HepG2 (cell line): ENCODE data around the gene URM1. TPM values are rescaled to one million over a fixed set of nuclear protein-coding genes. Genes with fewer than 3 reads are reported as not detected.
A peak's percentile ranks its signal among the peaks of the same experiment; 100 is the strongest.

ENCODE experiments used
- CCAR2 ChIP-seq: fragments of 200-400 bp; formaldehyde crosslinking; optimal IDR thresholded peaks from 2 replicates; pipeline ENCODE3; 2018; ENCODE audit warnings: low read depth, mild to moderate bottlenecking, low read length, moderate library complexity
- FIP1L1 ChIP-seq: fragments of 200-400 bp; formaldehyde crosslinking; IDR thresholded peaks from 2 replicates; pipeline ENCODE4 v1.6.1; 2018; ENCODE audit warnings: low read depth, mild to moderate bottlenecking, low read length, moderate library complexity, borderline replicate concordance; ENCODE audit not compliant: insufficient read depth
- GABPB1 ChIP-seq: IDR thresholded peaks from 2 replicates; pipeline ENCODE4 v1.6.1; 2016; ENCODE audit warnings: mild to moderate bottlenecking, missing genetic modification reagents, moderate library complexity, missing compliant biosample characterization
- NFE2 ChIP-seq: sonication (generic); formaldehyde crosslinking; IDR thresholded peaks from 2 replicates; pipeline ENCODE4 v1.4.0; 2020; ENCODE audit warnings: missing genetic modification reagents
- NFE2L1 ChIP-seq: sonication (generic); formaldehyde crosslinking; IDR thresholded peaks from 2 replicates; pipeline ENCODE4 v1.4.0; 2020; ENCODE audit warnings: missing genetic modification reagents, mild to moderate bottlenecking, borderline replicate concordance
- ZBTB1 ChIP-seq: sonication (generic); formaldehyde crosslinking; IDR thresholded peaks from 2 replicates; pipeline ENCODE4 v1.4.0; 2020; ENCODE audit warnings: missing genetic modification reagents, borderline replicate concordance
- ZMYM2 ChIP-seq: sonication (generic); formaldehyde crosslinking; IDR thresholded peaks from 2 replicates; pipeline ENCODE4 v1.8.0; 2022; ENCODE audit warnings: mild to moderate bottlenecking, missing genetic modification reagents
- ZNF225 ChIP-seq: sonication (generic); formaldehyde crosslinking; IDR thresholded peaks from 2 replicates; pipeline ENCODE4 v1.4.0; 2020; ENCODE audit warnings: mild to moderate bottlenecking, missing genetic modification reagents
- ZNF782 ChIP-seq: sonication (generic); formaldehyde crosslinking; IDR thresholded peaks from 2 replicates; pipeline ENCODE4 v1.4.0; 2020; ENCODE audit warnings: missing genetic modification reagents, mild to moderate bottlenecking, borderline replicate concordance
- polyA plus RNA-seq, 8 experiments: library from polyadenylated mRNA; depleted of rRNA in 3 of 8; stranded (reverse) in 7 of 8; unstranded in 1 of 8; fragments of >200 nt; fragmentation: Illumina TruSeq in 4 of 8; extraction: Trizol in 4 of 8; gene quantifications; 2 replicates each; pipeline versions ENCODE4 v1.2.1 to v1.2.3, GENCODE V29; 2011 to 2016; ENCODE audit warnings: low read depth in 4 of 8, missing spikeins in 1 of 8, mixed read lengths in 1 of 8; ENCODE audit not compliant: insufficient read depth in 1 of 8
- total RNA-seq, 5 experiments: library from RNA; depleted of rRNA; stranded (reverse); fragments of >200 nt; fragmentation: Illumina TruSeq; extraction: Trizol; gene quantifications; 2 replicates each; pipeline ENCODE4 v1.2.3, GENCODE V29; 2016; ENCODE audit warnings: low read depth in 1 of 5
- TF ChIP-seq, protein P1 (sequence below): sonication (generic); formaldehyde crosslinking; conservative IDR thresholded peaks from 2 replicates; pipeline ENCODE4 v1.8.1; 2023; ENCODE audit warnings: missing genetic modification reagents
- TF ChIP-seq, protein P2 (sequence below): sonication (generic); formaldehyde crosslinking; IDR thresholded peaks from 2 replicates; pipeline ENCODE4 v1.4.0; 2020; ENCODE audit warnings: missing genetic modification reagents, borderline replicate concordance
- TF ChIP-seq, protein P3 (sequence below): sonication (generic); formaldehyde crosslinking; IDR thresholded peaks from 2 replicates; pipeline ENCODE4 v1.4.0; 2020; ENCODE audit warnings: mild to moderate bottlenecking, low read depth, missing genetic modification reagents
- TF ChIP-seq, protein P4 (sequence below): IDR thresholded peaks from 2 replicates; pipeline ENCODE4 v1.6.1; 2016; ENCODE audit warnings: missing compliant biosample characterization, missing genetic modification reagents, borderline replicate concordance
- TF ChIP-seq, protein P5 (sequence below): sonication (generic); formaldehyde crosslinking; IDR thresholded peaks from 2 replicates; pipeline ENCODE4 v1.8.1; 2023; ENCODE audit warnings: mild to moderate bottlenecking, missing genetic modification reagents, borderline replicate concordance
- TF ChIP-seq, protein P6 (sequence below): IDR thresholded peaks from 2 replicates; pipeline ENCODE4 v1.6.1; 2018; ENCODE audit warnings: missing genetic modification reagents

URM1 gene
- total and polyA plus RNA-seq, 2 of the 13 experiments (the other 11 are each of a cell fraction or from before 2014, with no cell fraction given) = 37.1 to 41.3 TPM

DNA sequence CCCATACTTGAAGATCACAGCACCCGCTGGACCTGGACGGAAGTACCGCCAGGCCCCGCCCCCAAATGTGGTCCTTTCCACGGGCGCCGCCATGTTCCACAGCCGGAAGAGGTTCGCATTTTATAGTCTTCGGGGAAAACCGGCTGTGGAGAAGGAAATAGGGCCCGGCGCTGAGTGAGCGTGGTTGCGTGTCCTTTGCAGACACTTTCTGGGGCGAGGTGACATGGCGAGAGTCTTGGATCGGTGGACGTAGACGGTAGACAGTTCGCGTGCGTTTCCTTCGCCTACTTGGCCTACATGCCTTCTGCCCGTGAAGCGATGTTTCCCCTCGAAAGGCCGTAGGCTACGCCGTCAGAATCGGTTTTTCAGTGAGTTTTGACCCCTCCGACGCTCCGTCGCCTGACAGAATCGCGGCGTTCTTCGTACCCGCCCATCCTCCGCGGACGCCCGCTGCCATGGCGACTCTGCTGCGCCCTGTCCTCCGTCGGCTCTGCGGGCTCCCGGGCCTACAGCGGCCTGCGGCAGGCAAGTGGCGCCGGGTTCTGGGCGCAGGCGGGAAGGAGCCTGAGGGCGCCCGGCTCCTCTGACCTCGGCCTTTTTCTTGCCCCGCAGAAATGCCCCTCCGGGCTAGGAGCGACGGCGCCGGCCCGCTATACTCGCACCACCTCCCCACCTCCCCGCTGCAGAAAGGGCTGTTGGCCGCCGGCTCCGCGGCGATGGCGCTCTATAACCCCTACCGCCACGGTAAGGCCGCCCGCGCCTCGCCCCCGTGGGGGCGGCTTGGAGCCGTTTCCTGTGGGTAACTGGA lies 48.6 kb upstream of the URM1 start, which contains the start of the genes COQ4 and TRUB2 (continued):
- TF ChIP-seq, protein P1, sequence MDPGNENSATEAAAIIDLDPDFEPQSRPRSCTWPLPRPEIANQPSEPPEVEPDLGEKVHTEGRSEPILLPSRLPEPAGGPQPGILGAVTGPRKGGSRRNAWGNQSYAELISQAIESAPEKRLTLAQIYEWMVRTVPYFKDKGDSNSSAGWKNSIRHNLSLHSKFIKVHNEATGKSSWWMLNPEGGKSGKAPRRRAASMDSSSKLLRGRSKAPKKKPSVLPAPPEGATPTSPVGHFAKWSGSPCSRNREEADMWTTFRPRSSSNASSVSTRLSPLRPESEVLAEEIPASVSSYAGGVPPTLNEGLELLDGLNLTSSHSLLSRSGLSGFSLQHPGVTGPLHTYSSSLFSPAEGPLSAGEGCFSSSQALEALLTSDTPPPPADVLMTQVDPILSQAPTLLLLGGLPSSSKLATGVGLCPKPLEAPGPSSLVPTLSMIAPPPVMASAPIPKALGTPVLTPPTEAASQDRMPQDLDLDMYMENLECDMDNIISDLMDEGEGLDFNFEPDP (CRISPR knock-in tag) = no peak
- TF ChIP-seq, protein P2, sequence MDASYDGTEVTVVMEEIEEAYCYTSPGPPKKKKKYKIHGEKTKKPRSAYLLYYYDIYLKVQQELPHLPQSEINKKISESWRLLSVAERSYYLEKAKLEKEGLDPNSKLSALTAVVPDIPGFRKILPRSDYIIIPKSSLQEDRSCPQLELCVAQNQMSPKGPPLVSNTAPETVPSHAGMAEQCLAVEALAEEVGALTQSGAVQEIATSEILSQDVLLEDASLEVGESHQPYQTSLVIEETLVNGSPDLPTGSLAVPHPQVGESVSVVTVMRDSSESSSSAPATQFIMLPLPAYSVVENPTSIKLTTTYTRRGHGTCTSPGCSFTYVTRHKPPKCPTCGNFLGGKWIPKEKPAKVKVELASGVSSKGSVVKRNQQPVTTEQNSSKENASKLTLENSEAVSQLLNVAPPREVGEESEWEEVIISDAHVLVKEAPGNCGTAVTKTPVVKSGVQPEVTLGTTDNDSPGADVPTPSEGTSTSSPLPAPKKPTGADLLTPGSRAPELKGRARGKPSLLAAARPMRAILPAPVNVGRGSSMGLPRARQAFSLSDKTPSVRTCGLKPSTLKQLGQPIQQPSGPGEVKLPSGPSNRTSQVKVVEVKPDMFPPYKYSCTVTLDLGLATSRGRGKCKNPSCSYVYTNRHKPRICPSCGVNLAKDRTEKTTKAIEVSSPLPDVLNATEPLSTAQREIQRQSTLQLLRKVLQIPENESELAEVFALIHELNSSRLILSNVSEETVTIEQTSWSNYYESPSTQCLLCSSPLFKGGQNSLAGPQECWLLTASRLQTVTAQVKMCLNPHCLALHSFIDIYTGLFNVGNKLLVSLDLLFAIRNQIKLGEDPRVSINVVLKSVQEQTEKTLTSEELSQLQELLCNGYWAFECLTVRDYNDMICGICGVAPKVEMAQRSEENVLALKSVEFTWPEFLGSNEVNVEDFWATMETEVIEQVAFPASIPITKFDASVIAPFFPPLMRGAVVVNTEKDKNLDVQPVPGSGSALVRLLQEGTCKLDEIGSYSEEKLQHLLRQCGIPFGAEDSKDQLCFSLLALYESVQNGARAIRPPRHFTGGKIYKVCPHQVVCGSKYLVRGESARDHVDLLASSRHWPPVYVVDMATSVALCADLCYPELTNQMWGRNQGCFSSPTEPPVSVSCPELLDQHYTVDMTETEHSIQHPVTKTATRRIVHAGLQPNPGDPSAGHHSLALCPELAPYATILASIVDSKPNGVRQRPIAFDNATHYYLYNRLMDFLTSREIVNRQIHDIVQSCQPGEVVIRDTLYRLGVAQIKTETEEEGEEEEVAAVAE = peak; percentile 83; the same call in 1 of the 2 replicates
- TF ChIP-seq, protein P3, sequence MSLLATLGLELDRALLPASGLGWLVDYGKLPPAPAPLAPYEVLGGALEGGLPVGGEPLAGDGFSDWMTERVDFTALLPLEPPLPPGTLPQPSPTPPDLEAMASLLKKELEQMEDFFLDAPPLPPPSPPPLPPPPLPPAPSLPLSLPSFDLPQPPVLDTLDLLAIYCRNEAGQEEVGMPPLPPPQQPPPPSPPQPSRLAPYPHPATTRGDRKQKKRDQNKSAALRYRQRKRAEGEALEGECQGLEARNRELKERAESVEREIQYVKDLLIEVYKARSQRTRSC = no peak
- peak; percentile 20 for TF ChIP-seq CCAR2
- TF ChIP-seq, protein P4, sequence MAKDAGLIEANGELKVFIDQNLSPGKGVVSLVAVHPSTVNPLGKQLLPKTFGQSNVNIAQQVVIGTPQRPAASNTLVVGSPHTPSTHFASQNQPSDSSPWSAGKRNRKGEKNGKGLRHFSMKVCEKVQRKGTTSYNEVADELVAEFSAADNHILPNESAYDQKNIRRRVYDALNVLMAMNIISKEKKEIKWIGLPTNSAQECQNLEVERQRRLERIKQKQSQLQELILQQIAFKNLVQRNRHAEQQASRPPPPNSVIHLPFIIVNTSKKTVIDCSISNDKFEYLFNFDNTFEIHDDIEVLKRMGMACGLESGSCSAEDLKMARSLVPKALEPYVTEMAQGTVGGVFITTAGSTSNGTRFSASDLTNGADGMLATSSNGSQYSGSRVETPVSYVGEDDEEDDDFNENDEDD (CRISPR knock-in tag) = peak; percentile 40; the same call in 1 of the 2 replicates
- TF ChIP-seq ZMYM2 (CRISPR knock-in tag) = no peak
- no peak for TF ChIP-seq FIP1L1
- TF ChIP-seq, protein P5, sequence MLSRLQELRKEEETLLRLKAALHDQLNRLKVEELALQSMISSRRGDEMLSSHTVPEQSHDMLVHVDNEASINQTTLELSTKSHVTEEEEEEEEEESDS = no peak
- TF ChIP-seq, protein P6, sequence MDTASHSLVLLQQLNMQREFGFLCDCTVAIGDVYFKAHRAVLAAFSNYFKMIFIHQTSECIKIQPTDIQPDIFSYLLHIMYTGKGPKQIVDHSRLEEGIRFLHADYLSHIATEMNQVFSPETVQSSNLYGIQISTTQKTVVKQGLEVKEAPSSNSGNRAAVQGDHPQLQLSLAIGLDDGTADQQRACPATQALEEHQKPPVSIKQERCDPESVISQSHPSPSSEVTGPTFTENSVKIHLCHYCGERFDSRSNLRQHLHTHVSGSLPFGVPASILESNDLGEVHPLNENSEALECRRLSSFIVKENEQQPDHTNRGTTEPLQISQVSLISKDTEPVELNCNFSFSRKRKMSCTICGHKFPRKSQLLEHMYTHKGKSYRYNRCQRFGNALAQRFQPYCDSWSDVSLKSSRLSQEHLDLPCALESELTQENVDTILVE (CRISPR knock-in tag) = peak; percentile 92
- no peak for TF ChIP-seq NFE2 (CRISPR knock-in tag)
- TF ChIP-seq ZBTB1 (CRISPR knock-in tag) = no peak
- TF ChIP-seq NFE2L1 (CRISPR knock-in tag) = 0 out of 2 replicates have a peak, but pooled peaks have one; percentile 49
- TF ChIP-seq ZNF782 = 0 out of 2 replicates have a peak, but pooled peaks have one; percentile 42
- no peak for TF ChIP-seq ZNF225 (CRISPR knock-in tag)
- peak; percentile 99 for TF ChIP-seq GABPB1
